SK-N-SH treated with all-trans-retinoic acid at 6 μM for 48 hours (cell line): Measurements from ENCODE around the gene RAB5IF.

Experiments
- OSR1 ChIP-seq: fragments of 250-450 bp; sonication (Bioruptor Pico); IDR thresholded peaks from 2 replicates; pipeline ENCODE4 v1.8.0; 2022; ENCODE audit warnings: moderate library complexity, mild to moderate bottlenecking, inconsistent platforms
- RARB ChIP-seq: fragments of 250-450 bp; sonication (Bioruptor Pico); IDR thresholded peaks from 2 replicates; pipeline ENCODE4 v1.8.0; 2021; ENCODE audit warnings: mild to moderate bottlenecking, moderate library complexity
- SNAI2 ChIP-seq: fragments of 250-450 bp; sonication (Bioruptor Pico); IDR thresholded peaks from 2 replicates; pipeline ENCODE4 v1.5.0; 2020; ENCODE audit warnings: mild to moderate bottlenecking, moderate library complexity
- TCF4 ChIP-seq: fragments of 250-450 bp; sonication (Bioruptor Pico); IDR thresholded peaks from 2 replicates; pipeline ENCODE4 v1.8.0; 2021; ENCODE audit warnings: mild to moderate bottlenecking, moderate library complexity, borderline replicate concordance
- ZC3H10 ChIP-seq: fragments of 250-450 bp; sonication (Bioruptor Pico); IDR thresholded peaks from 2 replicates; pipeline ENCODE4 v1.5.1; 2021; ENCODE audit warnings: mild to moderate bottlenecking, moderate library complexity
- ZFP30 ChIP-seq: fragments of 450-650 bp; formaldehyde crosslinking; IDR thresholded peaks from 2 replicates; pipeline ENCODE4 v1.5.0; 2022; ENCODE audit warnings: mild to moderate bottlenecking, moderate library complexity
- TF ChIP-seq, protein P1 (sequence below): fragments of 250-450 bp; sonication (Bioruptor Pico); IDR thresholded peaks from 2 replicates; pipeline ENCODE4 v1.8.0; 2020; ENCODE audit warnings: mild to moderate bottlenecking, moderate library complexity, borderline replicate concordance
- TF ChIP-seq, protein P2 (sequence below): fragments of 250-450 bp; sonication (Bioruptor Pico); IDR thresholded peaks from 2 replicates; pipeline ENCODE4 v1.8.0; 2021; ENCODE audit warnings: low read depth, mild to moderate bottlenecking, moderate library complexity, borderline replicate concordance
- TF ChIP-seq, protein P3 (sequence below): fragments of 250-450 bp; sonication (Bioruptor Pico); IDR thresholded peaks from 2 replicates; pipeline ENCODE4 v1.5.1; 2021; ENCODE audit warnings: mild to moderate bottlenecking, moderate library complexity
- TF ChIP-seq, protein P4 (sequence below): fragments of 250-450 bp; sonication (Bioruptor Pico); IDR thresholded peaks from 2 replicates; pipeline ENCODE4 v1.5.1; 2020; ENCODE audit warnings: low read depth, mild to moderate bottlenecking, moderate library complexity

DNA sequence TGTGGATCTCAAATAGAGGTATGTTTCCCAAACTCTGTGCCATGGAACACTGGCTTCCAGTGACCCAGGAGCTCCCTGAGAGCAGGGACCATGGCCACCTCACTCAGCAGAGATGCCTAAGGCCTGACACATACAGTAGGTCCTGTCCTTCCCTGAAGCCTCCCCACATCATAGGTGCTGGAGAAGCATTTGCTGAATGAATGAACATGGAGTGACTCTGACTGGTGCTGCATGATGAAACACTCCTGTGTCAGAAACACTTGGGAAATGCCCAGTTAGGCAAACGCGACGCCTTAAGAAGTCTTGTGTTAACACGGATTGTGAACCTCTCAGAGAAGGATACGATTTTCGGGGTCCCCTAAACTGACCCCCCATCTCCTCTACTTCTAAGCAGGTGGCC is 26.1 kb downstream of the RAB5IF start:
- TF ChIP-seq, protein P1, sequence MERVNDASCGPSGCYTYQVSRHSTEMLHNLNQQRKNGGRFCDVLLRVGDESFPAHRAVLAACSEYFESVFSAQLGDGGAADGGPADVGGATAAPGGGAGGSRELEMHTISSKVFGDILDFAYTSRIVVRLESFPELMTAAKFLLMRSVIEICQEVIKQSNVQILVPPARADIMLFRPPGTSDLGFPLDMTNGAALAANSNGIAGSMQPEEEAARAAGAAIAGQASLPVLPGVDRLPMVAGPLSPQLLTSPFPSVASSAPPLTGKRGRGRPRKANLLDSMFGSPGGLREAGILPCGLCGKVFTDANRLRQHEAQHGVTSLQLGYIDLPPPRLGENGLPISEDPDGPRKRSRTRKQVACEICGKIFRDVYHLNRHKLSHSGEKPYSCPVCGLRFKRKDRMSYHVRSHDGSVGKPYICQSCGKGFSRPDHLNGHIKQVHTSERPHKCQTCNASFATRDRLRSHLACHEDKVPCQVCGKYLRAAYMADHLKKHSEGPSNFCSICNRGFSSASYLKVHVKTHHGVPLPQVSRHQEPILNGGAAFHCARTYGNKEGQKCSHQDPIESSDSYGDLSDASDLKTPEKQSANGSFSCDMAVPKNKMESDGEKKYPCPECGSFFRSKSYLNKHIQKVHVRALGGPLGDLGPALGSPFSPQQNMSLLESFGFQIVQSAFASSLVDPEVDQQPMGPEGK (CRISPR knock-in tag), result no peak
- TF ChIP-seq OSR1 (CRISPR knock-in tag) (no peak), SNAI2 (CRISPR knock-in tag) (no peak), RARB (CRISPR knock-in tag) (no peak), TCF4 (CRISPR knock-in tag) (no peak), ZFP30 (no peak), ZC3H10 (CRISPR knock-in tag) (no peak)
- TF ChIP-seq, protein P2, sequence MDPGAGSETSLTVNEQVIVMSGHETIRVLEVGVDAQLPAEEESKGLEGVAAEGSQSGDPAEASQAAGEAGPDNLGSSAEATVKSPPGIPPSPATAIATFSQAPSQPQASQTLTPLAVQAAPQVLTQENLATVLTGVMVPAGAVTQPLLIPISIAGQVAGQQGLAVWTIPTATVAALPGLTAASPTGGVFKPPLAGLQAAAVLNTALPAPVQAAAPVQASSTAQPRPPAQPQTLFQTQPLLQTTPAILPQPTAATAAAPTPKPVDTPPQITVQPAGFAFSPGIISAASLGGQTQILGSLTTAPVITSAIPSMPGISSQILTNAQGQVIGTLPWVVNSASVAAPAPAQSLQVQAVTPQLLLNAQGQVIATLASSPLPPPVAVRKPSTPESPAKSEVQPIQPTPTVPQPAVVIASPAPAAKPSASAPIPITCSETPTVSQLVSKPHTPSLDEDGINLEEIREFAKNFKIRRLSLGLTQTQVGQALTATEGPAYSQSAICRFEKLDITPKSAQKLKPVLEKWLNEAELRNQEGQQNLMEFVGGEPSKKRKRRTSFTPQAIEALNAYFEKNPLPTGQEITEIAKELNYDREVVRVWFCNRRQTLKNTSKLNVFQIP, result no peak
- TF ChIP-seq, protein P3, sequence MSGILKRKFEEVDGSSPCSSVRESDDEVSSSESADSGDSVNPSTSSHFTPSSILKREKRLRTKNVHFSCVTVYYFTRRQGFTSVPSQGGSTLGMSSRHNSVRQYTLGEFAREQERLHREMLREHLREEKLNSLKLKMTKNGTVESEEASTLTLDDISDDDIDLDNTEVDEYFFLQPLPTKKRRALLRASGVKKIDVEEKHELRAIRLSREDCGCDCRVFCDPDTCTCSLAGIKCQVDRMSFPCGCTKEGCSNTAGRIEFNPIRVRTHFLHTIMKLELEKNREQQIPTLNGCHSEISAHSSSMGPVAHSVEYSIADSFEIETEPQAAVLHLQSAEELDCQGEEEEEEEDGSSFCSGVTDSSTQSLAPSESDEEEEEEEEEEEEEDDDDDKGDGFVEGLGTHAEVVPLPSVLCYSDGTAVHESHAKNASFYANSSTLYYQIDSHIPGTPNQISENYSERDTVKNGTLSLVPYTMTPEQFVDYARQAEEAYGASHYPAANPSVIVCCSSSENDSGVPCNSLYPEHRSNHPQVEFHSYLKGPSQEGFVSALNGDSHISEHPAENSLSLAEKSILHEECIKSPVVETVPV (CRISPR knock-in tag), result no peak
- TF ChIP-seq, protein P4, sequence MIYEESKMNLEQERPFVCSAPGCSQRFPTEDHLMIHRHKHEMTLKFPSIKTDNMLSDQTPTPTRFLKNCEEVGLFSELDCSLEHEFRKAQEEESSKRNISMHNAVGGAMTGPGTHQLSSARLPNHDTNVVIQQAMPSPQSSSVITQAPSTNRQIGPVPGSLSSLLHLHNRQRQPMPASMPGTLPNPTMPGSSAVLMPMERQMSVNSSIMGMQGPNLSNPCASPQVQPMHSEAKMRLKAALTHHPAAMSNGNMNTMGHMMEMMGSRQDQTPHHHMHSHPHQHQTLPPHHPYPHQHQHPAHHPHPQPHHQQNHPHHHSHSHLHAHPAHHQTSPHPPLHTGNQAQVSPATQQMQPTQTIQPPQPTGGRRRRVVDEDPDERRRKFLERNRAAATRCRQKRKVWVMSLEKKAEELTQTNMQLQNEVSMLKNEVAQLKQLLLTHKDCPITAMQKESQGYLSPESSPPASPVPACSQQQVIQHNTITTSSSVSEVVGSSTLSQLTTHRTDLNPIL (CRISPR knock-in tag), result no peak
